H1 (cell line): Measurements from ENCODE around the gene CAMSAP1. TPM values are rescaled to one million over a fixed set of nuclear protein-coding genes. Genes with fewer than 3 reads are reported as not detected.
A peak's percentile ranks its signal among the peaks of the same experiment; 100 is the strongest.

Experiments
- CTCF ChIA-PET: fragments of 300-600 bp; sonication (Branson Sonifier 250); formaldehyde crosslinking; loops from one replicate; lab custom pipeline; 2021; ENCODE audit not compliant: partially characterized antibody; lab: Charles Lee
- POLR2A ChIA-PET: fragments of 300-600 bp; sonication (Branson Sonifier 250); formaldehyde crosslinking; loops from one replicate; lab custom pipeline; 2021; ENCODE audit warnings: inconsistent platforms; ENCODE audit not compliant: partially characterized antibody; lab: Charles Lee
- DNase-seq, 2 experiments: peaks; one replicate each; pipeline versions ENCODE4 v3.0.0 to v3.0.0-alpha.2; 2010 to 2022; ENCODE audit warnings: low spot score in 2 of 2, low read depth in 1 of 2, mixed read lengths in 1 of 2
- FAIRE-seq: peaks from 2 replicates; lab custom pipeline; 2011; peaks lifted over from hg19 to GRCh38; lab: Jason Lieb, UNC
- H2AFZ ChIP-seq: 2 replicates; pipeline ENCODE4 v1.8.1; 2012; ENCODE audit warnings: low read length, inconsistent platforms
- H2AK5ac ChIP-seq: 2 replicates; pipeline ENCODE4 v1.6.1; 2013; ENCODE audit warnings: low read depth, low read length
- H2BK120ac ChIP-seq: replicated peaks from 2 replicates; pipeline ENCODE3; 2013; ENCODE audit warnings: low read depth, low read length, inconsistent platforms
- H2BK12ac ChIP-seq: 2 replicates; pipeline ENCODE4 v1.6.1; 2013; ENCODE audit warnings: low read depth, low read length
- H2BK15ac ChIP-seq: 2 replicates; pipeline ENCODE4 v1.6.1; 2013; ENCODE audit warnings: low read length
- H2BK20ac ChIP-seq: 2 replicates; pipeline ENCODE4 v1.6.1; 2013; ENCODE audit warnings: low read length
- H2BK5ac ChIP-seq: 2 replicates; pipeline ENCODE4 v1.6.1; 2013; ENCODE audit warnings: low read depth, low read length
- H3K14ac ChIP-seq: 2 replicates; pipeline ENCODE4 v1.6.1; 2013; ENCODE audit warnings: inconsistent platforms; ENCODE audit not compliant: insufficient read length
- H3K18ac ChIP-seq: 2 replicates; pipeline ENCODE4 v1.6.1; 2013; ENCODE audit warnings: low read length; ENCODE audit errors: extremely low read depth
- H3K23ac ChIP-seq: 2 replicates; pipeline ENCODE4 v1.6.1; 2013; ENCODE audit warnings: inconsistent platforms; ENCODE audit not compliant: insufficient read length
- H3K23me2 ChIP-seq: 2 replicates; pipeline ENCODE4 v1.6.1; 2013; ENCODE audit warnings: low read depth, low read length
- H3K27ac ChIP-seq: 2 replicates; pipeline ENCODE4 v1.6.1; 2011; ENCODE audit warnings: low read depth, low read length, inconsistent platforms
- H3K27me3 ChIP-seq, 4 experiments: replicated peaks in 1 of 4; 1 replicate in 1 of 4; 2 replicates in 3 of 4; pipeline versions ENCODE4 v1.6.1 to v1.8.1; 2011 to 2013; ENCODE audit warnings: low read length in 3 of 4, mild to moderate bottlenecking in 3 of 4, inconsistent platforms in 2 of 4, mixed read lengths in 2 of 4, moderate library complexity in 1 of 4; ENCODE audit not compliant: control insufficient read depth in 3 of 4, insufficient read depth in 3 of 4; ENCODE audit errors: extremely low read depth in 1 of 4
- H3K36me3 ChIP-seq, 4 experiments: 2 replicates each; pipeline versions ENCODE4 v1.6.1 to v1.8.1; 2011 to 2013; ENCODE audit warnings: mild to moderate bottlenecking in 4 of 4, low read length in 3 of 4, moderate library complexity in 2 of 4, control low read depth in 1 of 4, inconsistent platforms in 1 of 4; ENCODE audit not compliant: insufficient read depth in 4 of 4, control insufficient read depth in 2 of 4
- H3K4ac ChIP-seq: replicated peaks from 2 replicates; pipeline ENCODE3; 2013; ENCODE audit warnings: low read length, low read depth, mixed read lengths, inconsistent platforms; ENCODE audit not compliant: insufficient read length
- H3K4me1 ChIP-seq, 4 experiments: replicated peaks in 1 of 4; 1 replicate in 1 of 4; 2 replicates in 3 of 4; pipeline versions ENCODE4 v1.6.1 to v1.8.1; 2011 to 2013; ENCODE audit warnings: low read length in 3 of 4, inconsistent platforms in 2 of 4, mixed read lengths in 1 of 4; ENCODE audit not compliant: insufficient read depth in 4 of 4, control insufficient read depth in 3 of 4
- H3K4me2 ChIP-seq, 2 experiments: 2 replicates each; pipeline versions ENCODE4 v1.6.1 to v1.8.1; 2011 to 2013; ENCODE audit warnings: low read depth in 2 of 2, low read length in 2 of 2, control low read depth in 1 of 2, inconsistent platforms in 1 of 2, mild to moderate bottlenecking in 1 of 2; ENCODE audit not compliant: insufficient read depth in 1 of 2
- H3K4me3 ChIP-seq, 4 experiments: fragments of 200-600, 300-600 bp in 1 of 4; sonication (generic), shearing (Covaris generic), sonication (Bioruptor Twin) in 1 of 4; 2 replicates each; pipeline versions ENCODE4 v1.5.1 to v1.8.1; 2011 to 2016; ENCODE audit warnings: low read length in 4 of 4, low read depth in 3 of 4, control low read depth in 2 of 4, inconsistent platforms in 2 of 4, mild to moderate bottlenecking in 2 of 4, mixed read lengths in 1 of 4, moderate library complexity in 1 of 4; ENCODE audit not compliant: insufficient read depth in 2 of 4; ENCODE audit errors: extremely low read depth in 1 of 4
- H3K56ac ChIP-seq: replicated peaks from 2 replicates; pipeline ENCODE3; 2013; ENCODE audit warnings: low read depth, mild to moderate bottlenecking, mixed read lengths, low read length, inconsistent platforms; ENCODE audit not compliant: insufficient read length
- H3K79me1 ChIP-seq: 2 replicates; pipeline ENCODE4 v1.6.1; 2013; ENCODE audit warnings: low read depth, low read length, control low read depth
- H3K79me2 ChIP-seq, 2 experiments: 2 replicates each; pipeline versions ENCODE4 v1.6.1 to v1.8.1; 2012 to 2013; ENCODE audit warnings: low read length in 2 of 2, mild to moderate bottlenecking in 2 of 2, inconsistent platforms in 1 of 2; ENCODE audit not compliant: insufficient read depth in 2 of 2, control insufficient read depth in 1 of 2
- H3K9ac ChIP-seq, 4 experiments: replicated peaks in 1 of 4; 1 replicate in 1 of 4; 2 replicates in 3 of 4; pipeline versions ENCODE4 v1.6.1 to v1.8.1; 2011 to 2013; ENCODE audit warnings: low read depth in 3 of 4, low read length in 3 of 4, control low read depth in 2 of 4, mild to moderate bottlenecking in 2 of 4, moderate library complexity in 2 of 4, inconsistent platforms in 1 of 4; ENCODE audit errors: extremely low read depth in 1 of 4
- H3K9me3 ChIP-seq, 2 experiments: 2 replicates each; pipeline versions ENCODE4 v1.6.1 to v1.8.1; 2012 to 2013; ENCODE audit warnings: mild to moderate bottlenecking in 2 of 2, moderate library complexity in 2 of 2, control low read depth in 1 of 2, inconsistent platforms in 1 of 2, low read depth in 1 of 2, low read length in 1 of 2, mixed read lengths in 1 of 2; ENCODE audit not compliant: insufficient read depth in 2 of 2
- H4K20me1 ChIP-seq, 2 experiments: replicated peaks in 1 of 2; 2 replicates each; pipeline versions ENCODE3 to v1.8.1; 2011 to 2013; ENCODE audit warnings: inconsistent platforms in 2 of 2, low read length in 2 of 2, mild to moderate bottlenecking in 1 of 2; ENCODE audit not compliant: insufficient read depth in 2 of 2, control insufficient read depth in 1 of 2
- H4K5ac ChIP-seq: 2 replicates; pipeline ENCODE4 v1.6.1; 2013; ENCODE audit warnings: low read length, low read depth, mixed read lengths, inconsistent platforms; ENCODE audit not compliant: insufficient read length
- H4K8ac ChIP-seq: 2 replicates; pipeline ENCODE4 v1.8.0; 2013; ENCODE audit warnings: mild to moderate bottlenecking, moderate library complexity, low read length, inconsistent platforms; ENCODE audit not compliant: insufficient read depth; ENCODE audit errors: extremely low read depth
- H4K91ac ChIP-seq: replicated peaks from 2 replicates; pipeline ENCODE3; 2013; ENCODE audit warnings: low read length, mixed read lengths, inconsistent platforms; ENCODE audit not compliant: insufficient read length
- BRCA1 ChIP-seq: IDR thresholded peaks from 2 replicates; pipeline ENCODE4 v1.6.1; 2012; ENCODE audit warnings: low read depth, low read length, improper control_type of control experiment
- CBX8 ChIP-seq: fragments of 300-800, 300-1000 bp; sonication (generic); IDR thresholded peaks from 2 replicates; pipeline ENCODE4 v1.7.1; 2016; ENCODE audit warnings: low read depth, low read length, borderline replicate concordance
- CREB1 ChIP-seq: IDR thresholded peaks from 2 replicates; pipeline ENCODE4 v1.6.1; 2012; ENCODE audit warnings: inconsistent platforms
- CTBP2 ChIP-seq: IDR thresholded peaks from 2 replicates; pipeline ENCODE4 v1.7.0; 2011; ENCODE audit warnings: borderline replicate concordance, mild to moderate bottlenecking, moderate library complexity, mixed read lengths, low read length; ENCODE audit not compliant: insufficient read depth, insufficient read length
- JUND ChIP-seq: IDR thresholded peaks from 2 replicates; pipeline ENCODE4 v1.6.1; 2011; ENCODE audit warnings: mild to moderate bottlenecking, improper control_type of control experiment, low read length
- KDM5A ChIP-seq: fragments of 200-600 bp; IDR thresholded peaks from 2 replicates; pipeline ENCODE4 v1.7.1; 2012; ENCODE audit warnings: mild to moderate bottlenecking, low read length, inconsistent platforms, mixed read lengths
- NRF1 ChIP-seq: IDR thresholded peaks from 2 replicates; pipeline ENCODE4 v1.6.1; 2011; ENCODE audit warnings: mild to moderate bottlenecking, low read depth, low read length, improper control_type of control experiment
- RAD21 ChIP-seq, 2 experiments: IDR thresholded peaks in 1 of 2; conservative IDR thresholded peaks in 1 of 2; 2 replicates each; pipeline ENCODE4 v1.6.1; 2011; ENCODE audit warnings: low read depth in 2 of 2, low read length in 2 of 2, improper control_type of control experiment in 1 of 2, inconsistent platforms in 1 of 2, mild to moderate bottlenecking in 1 of 2, moderate library complexity in 1 of 2
- RBBP5 ChIP-seq: IDR thresholded peaks from 2 replicates; pipeline ENCODE4 v1.7.1; 2012; ENCODE audit warnings: low read depth, mild to moderate bottlenecking, inconsistent platforms, low read length, moderate library complexity, borderline replicate concordance
- SIRT6 ChIP-seq: IDR thresholded peaks from one replicate; pipeline ENCODE4 v1.7.1; 2012; ENCODE audit warnings: low read length, inconsistent platforms
- YY1 ChIP-seq: IDR thresholded peaks from 2 replicates; pipeline ENCODE4 v1.6.1; 2011; ENCODE audit warnings: low read depth, mild to moderate bottlenecking, low read length
- WGBS, 2 experiments: shearing (Covaris generic) in 1 of 2; methylation state at CpG; one replicate each; pipeline versions ENCODE4 v1.1.6 to v1.1.7; 2013 to 2015; ENCODE audit warnings: low lambda C conversion rate in 2 of 2, mixed read lengths in 2 of 2, inconsistent platforms in 1 of 2, low coverage in 1 of 2, missing lambda C conversion rate in 1 of 2; ENCODE audit not compliant: insufficient replicate concordance in 2 of 2, insufficient coverage in 1 of 2, insufficient read length in 1 of 2; ENCODE audit errors: extremely low coverage in 1 of 2, missing lambda C conversion rate in 1 of 2; 5-methylcytosine and 5-hydroxymethylcytosine counted together
- polyA plus RNA-seq, 7 experiments: library from polyadenylated mRNA; depleted of rRNA in 3 of 7; stranded (reverse) in 5 of 7; unstranded in 2 of 7; fragments of >200 nt in 5 of 7; fragments of 200-250 nt in 2 of 7; gene quantifications; 1 replicate in 5 of 7; 2 replicates in 1 of 7; 4 replicates in 1 of 7; pipeline versions ENCODE4 v1.2.1 to v1.2.3, GENCODE V29; 2011 to 2013; ENCODE audit warnings: missing spikeins in 2 of 7, mixed read lengths in 2 of 7
- total RNA-seq: library from RNA; stranded (reverse); fragmentation: NEBNext Ultra II Directional; extraction: Animal tissue kit (Norgen Biotek cat#: 25700); gene quantifications from 2 replicates; pipeline ENCODE4 v1.2.1, GENCODE V29; 2021

Gene CAMSAP1
- total and polyA plus RNA-seq, 2 of the 8 experiments (the other 6 are each of a cell fraction or from before 2014, with no cell fraction given) = 13.4 to 44.0 TPM

DNA sequence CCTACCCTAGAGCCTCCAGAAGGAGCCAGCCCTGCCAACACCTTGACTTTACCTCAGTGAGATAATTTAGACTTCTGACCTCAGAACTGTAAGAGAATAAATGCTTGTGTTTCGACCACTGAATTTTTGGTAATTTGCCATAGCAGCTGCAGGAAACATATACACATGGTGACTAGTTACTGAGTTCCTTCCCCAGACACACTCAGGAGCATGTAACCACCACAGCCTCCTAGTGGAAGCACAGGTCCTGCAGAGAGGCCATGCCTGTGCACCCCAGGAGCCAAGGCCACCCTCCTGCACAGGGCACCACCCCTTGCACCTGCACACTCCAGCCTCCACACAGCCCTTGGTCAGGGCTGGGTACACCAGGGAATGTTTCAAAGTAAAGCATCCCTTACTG, 7.6 kb upstream of the CAMSAP1 start:
- Histone ChIP-seq H2AK5ac (no peak overlapping the region), H2BK120ac (no peak overlapping the region), H2BK5ac (no peak overlapping the region), H3K79me2 (no peaks in the 10 kb centered on the region; a peak in 1 of 4 replicates), H3K9me3 (peaks cover 51 to 57% of the 10 kb centered on the region in 2 experiments), H3K9ac (peak overlapping the region in 1 of 4 experiments; percentile 11; a peak in 1 of 7 replicates), H2BK20ac (no peak overlapping the region), H4K5ac (no peak overlapping the region), H2BK12ac (no peak overlapping the region), H3K79me1 (no peaks in the 10 kb centered on the region)
- FAIRE-seq (no peak), DNase-seq (no peak)
- 83% methylated on average over 1 of the region's 1 CpG; no CpG with 5 or more reads in 1 of the 2 experiments for WGBS, 2 experiments
- TF ChIP-seq BRCA1 = no peak
- no peak for TF ChIP-seq NRF1
- TF ChIP-seq RAD21 (IDR thresholded peaks at IDR 0.05 in 1 of 2, conservative IDR thresholded peaks at IDR 0.05 in 1 of 2; ENCODE audit: low read depth in 2 of 2, low read length in 2 of 2) = no peak
- TF ChIP-seq RBBP5 = no peak
- TF ChIP-seq CREB1 = no peak
- no peak for TF ChIP-seq JUND
- TF ChIP-seq CBX8 = no peak
- TF ChIP-seq CTBP2 = no peak
- no peak for TF ChIP-seq SIRT6
- TF ChIP-seq KDM5A = no peak
- no peak for TF ChIP-seq YY1
- TF ChIP-seq, all 59 proteins: peak for 0
- Histone ChIP-seq H3K4me3 (no peak overlapping the region), H3K27me3 (no peaks in the 10 kb centered on the region; a peak in 3 of 7 replicates), H4K20me1 (no peaks in the 10 kb centered on the region), H3K56ac (no peak overlapping the region), H3K23ac (no peak overlapping the region), H4K91ac (no peak overlapping the region), H2BK15ac (no peak overlapping the region), H4K8ac (no peak overlapping the region), H2AFZ (no peak overlapping the region), H3K23me2 (no peaks in the 10 kb centered on the region), H3K27ac (no peak overlapping the region), H3K4me2 (no peak overlapping the region), H3K4ac (no peak overlapping the region), H3K4me1 (no peaks in the 10 kb centered on the region), H3K36me3 (peaks cover 10 to 47% (median 32%) of the 10 kb centered on the region in 4 experiments), H3K14ac (no peak overlapping the region), H3K18ac (no peak overlapping the region)
- CTCF ChIA-PET = interaction anchor here (0.6 kb wide), 2 partner anchors 24 to 764 kb away, joined by 3 to 4 read pairs; no protein-coding TSS in a partner anchor
- POLR2A ChIA-PET = interaction anchor here (0.5 kb wide), 1 partner anchor 54 kb away, joined by 3 read pairs; no protein-coding TSS in a partner anchor
